ENCODE results near the gene MYO1G. TPM values are rescaled to one million over a fixed set of nuclear protein-coding genes. Genes with fewer than 3 reads are reported as not detected.

Gene MYO1G
- total RNA-seq, 1 experiment from 2014 or later: 0.46 TPM

DNA sequence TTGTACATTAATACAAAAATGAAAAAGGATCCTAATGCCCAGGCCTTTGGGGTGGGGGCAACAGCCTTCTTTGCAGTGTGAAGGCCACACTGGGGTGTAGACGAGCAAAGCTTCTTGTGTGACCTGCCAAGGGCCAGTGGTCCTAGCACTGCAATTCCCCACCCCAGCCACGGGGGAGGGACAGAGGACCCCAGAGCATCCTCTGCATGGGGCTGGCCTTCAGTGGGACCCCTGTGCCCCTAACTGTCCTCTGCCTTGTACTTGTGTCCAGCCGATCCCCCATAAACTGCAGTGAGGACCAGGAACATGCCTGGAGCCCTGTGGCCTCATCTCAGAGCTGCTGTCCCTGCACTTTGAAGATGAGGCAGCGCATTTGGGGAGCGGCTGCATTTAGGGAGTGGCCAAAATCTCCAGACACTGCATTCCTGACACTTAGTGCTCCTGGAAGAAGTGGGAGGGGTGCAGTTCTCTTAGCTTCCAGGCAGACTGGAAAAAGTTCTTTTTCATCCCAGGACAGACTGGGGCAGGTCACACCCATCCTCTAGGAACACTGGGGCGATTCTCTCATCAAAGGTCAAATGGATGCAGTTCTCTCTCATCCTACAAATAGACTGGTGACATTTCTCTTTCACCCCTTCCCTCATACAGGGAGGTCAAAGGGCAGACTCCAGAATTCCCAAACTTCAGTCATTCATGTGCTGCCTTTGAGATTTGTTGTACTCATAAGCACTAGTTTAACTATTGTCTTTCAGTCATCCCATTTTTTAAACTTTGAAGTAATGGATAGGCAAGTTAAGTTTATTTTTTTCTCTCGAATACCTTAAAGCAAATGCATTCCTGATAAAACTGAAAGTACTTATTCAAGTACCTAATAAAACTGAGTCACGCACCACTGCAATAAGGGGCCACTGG is 922 bp upstream of the MYO1G start (continued):
- TF ChIP-seq NR2C2 (CRISPR knock-in tag; IDR thresholded peaks at IDR 0.05) (no peak), JUN (CRISPR knock-in tag; IDR thresholded peaks at IDR 0.05) (no peak), GABPB1 (CRISPR knock-in tag; IDR thresholded peaks at IDR 0.05) (no peak), SMAD4 (CRISPR knock-in tag; IDR thresholded peaks at IDR 0.05) (no peak), ZNF317 (CRISPR knock-in tag; IDR thresholded peaks at IDR 0.05; ENCODE audit: borderline replicate concordance, low read depth) (no peak)
- TF ChIP-seq, protein P1, sequence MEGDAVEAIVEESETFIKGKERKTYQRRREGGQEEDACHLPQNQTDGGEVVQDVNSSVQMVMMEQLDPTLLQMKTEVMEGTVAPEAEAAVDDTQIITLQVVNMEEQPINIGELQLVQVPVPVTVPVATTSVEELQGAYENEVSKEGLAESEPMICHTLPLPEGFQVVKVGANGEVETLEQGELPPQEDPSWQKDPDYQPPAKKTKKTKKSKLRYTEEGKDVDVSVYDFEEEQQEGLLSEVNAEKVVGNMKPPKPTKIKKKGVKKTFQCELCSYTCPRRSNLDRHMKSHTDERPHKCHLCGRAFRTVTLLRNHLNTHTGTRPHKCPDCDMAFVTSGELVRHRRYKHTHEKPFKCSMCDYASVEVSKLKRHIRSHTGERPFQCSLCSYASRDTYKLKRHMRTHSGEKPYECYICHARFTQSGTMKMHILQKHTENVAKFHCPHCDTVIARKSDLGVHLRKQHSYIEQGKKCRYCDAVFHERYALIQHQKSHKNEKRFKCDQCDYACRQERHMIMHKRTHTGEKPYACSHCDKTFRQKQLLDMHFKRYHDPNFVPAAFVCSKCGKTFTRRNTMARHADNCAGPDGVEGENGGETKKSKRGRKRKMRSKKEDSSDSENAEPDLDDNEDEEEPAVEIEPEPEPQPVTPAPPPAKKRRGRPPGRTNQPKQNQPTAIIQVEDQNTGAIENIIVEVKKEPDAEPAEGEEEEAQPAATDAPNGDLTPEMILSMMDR (IDR thresholded peaks at IDR 0.05): no peak

DNA sequence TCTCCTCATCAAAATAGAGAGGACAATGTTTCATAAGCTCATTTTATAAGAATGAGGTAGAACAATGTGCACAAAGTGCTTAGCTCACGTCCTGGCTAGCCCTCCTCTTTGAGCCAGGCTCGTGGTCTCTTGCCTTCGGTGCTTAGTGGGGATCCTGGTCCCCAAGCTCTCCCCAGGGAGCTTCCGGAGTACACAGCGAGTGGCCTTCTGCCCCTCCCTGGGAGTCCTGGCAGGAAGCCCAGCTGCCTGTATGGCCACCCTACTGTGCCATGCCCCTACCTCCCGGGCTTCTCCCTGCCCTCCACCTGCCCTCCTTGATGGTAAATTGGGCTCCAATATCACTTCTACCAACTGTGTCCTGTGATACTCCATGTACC is 868 bp downstream of the MYO1G start:
- H3K36me3 Mint-ChIP-seq: peaks cover 9% of the 10 kb centered on the region

DNA sequence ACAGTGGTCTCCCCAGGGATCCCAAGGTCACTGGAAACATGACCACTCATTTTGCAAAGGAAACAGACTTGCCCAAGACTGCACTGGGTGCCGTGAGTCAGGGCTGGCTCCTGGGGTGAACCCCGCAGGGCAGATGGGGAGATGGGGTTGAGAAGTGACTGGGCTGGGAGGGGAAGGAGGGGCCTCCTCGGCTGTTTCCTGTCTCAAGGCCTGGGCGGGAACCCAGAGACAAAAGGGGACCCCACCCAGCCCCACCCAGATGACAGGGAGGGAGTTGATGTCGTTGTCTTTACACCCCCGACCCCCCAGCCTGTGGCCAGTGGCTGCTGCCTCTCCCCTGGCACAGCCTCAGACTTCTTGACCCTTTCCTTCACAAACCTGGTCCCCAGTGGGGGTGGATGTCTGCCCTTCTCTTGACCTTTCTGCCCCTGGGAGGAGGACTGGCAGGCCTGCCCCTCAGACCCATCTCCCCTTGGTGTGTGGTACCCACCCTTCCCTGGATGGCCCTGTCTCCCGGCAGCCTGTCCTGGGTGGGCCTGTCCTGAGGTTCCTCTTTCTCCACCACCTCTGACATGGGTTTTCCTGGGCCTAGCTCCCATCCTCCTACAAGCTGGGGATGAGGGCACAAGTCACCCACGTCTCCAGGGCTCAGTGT is 1.4 kb downstream of the MYO1G start:
- ATAC-seq: no peak
- TF ChIP-seq SMAD4 (CRISPR knock-in tag; IDR thresholded peaks at IDR 0.05) (no peak), ZNF396 (CRISPR knock-in tag; IDR thresholded peaks at IDR 0.05; ENCODE audit: borderline replicate concordance) (no peak), CREM (CRISPR knock-in tag; IDR thresholded peaks at IDR 0.05) (no peak), ATF1 (CRISPR knock-in tag; IDR thresholded peaks at IDR 0.05) (no peak), FOXP1 (CRISPR knock-in tag; IDR thresholded peaks at IDR 0.05; ENCODE audit: borderline replicate concordance) (no peak), NR1H2 (CRISPR knock-in tag; IDR thresholded peaks at IDR 0.05) (no peak)
- TF ChIP-seq, protein P2, sequence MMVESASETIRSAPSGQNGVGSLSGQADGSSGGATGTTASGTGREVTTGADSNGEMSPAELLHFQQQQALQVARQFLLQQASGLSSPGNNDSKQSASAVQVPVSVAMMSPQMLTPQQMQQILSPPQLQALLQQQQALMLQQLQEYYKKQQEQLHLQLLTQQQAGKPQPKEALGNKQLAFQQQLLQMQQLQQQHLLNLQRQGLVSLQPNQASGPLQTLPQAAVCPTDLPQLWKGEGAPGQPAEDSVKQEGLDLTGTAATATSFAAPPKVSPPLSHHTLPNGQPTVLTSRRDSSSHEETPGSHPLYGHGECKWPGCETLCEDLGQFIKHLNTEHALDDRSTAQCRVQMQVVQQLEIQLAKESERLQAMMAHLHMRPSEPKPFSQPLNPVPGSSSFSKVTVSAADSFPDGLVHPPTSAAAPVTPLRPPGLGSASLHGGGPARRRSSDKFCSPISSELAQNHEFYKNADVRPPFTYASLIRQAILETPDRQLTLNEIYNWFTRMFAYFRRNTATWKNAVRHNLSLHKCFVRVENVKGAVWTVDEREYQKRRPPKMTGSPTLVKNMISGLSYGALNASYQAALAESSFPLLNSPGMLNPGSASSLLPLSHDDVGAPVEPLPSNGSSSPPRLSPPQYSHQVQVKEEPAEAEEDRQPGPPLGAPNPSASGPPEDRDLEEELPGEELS (CRISPR knock-in tag; IDR thresholded peaks at IDR 0.05): no peak
- TF ChIP-seq, protein P3, sequence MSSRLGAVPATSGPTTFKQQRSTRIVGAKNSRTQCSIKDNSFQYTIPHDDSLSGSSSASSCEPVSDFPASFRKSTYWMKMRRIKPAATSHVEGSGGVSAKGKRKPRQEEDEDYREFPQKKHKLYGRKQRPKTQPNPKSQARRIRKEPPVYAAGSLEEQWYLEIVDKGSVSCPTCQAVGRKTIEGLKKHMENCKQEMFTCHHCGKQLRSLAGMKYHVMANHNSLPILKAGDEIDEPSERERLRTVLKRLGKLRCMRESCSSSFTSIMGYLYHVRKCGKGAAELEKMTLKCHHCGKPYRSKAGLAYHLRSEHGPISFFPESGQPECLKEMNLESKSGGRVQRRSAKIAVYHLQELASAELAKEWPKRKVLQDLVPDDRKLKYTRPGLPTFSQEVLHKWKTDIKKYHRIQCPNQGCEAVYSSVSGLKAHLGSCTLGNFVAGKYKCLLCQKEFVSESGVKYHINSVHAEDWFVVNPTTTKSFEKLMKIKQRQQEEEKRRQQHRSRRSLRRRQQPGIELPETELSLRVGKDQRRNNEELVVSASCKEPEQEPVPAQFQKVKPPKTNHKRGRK (CRISPR knock-in tag; IDR thresholded peaks at IDR 0.05; ENCODE audit: borderline replicate concordance): no peak
- H3K36me3 Mint-ChIP-seq: peaks cover 4% of the 10 kb centered on the region

More for the DNA sequence above, 868 bp downstream of the MYO1G start:
- Mint-ChIP-seq H3K4me1 (no peaks in the 10 kb centered on the region), H3K9me3 (no peaks in the 10 kb centered on the region), H3K27ac (no peak overlapping the region), H3K27me3 (ENCODE audit: low read depth) (no peaks in the 10 kb centered on the region), H3K4me3 (no peak overlapping the region)
- no peak for TF ChIP-seq JAZF1 (CRISPR knock-in tag; IDR thresholded peaks at IDR 0.05)
- no peak for TF ChIP-seq ZNF317 (CRISPR knock-in tag; IDR thresholded peaks at IDR 0.05; ENCODE audit: borderline replicate concordance, low read depth)
- TF ChIP-seq ZNF138 (CRISPR knock-in tag; conservative IDR thresholded peaks at IDR 0.05): no peak
- TF ChIP-seq, protein P4, sequence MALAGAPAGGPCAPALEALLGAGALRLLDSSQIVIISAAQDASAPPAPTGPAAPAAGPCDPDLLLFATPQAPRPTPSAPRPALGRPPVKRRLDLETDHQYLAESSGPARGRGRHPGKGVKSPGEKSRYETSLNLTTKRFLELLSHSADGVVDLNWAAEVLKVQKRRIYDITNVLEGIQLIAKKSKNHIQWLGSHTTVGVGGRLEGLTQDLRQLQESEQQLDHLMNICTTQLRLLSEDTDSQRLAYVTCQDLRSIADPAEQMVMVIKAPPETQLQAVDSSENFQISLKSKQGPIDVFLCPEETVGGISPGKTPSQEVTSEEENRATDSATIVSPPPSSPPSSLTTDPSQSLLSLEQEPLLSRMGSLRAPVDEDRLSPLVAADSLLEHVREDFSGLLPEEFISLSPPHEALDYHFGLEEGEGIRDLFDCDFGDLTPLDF (CRISPR knock-in tag; IDR thresholded peaks at IDR 0.05): no peak
- DNase-seq (ENCODE audit: low spot score) (no peak), ATAC-seq (no peak)
- CTCF ChIA-PET: interaction anchor here (0.5 to 1.0 kb wide), 2 partner anchors 22 to 121 kb away, joined by 3 read pairs; no protein-coding TSS in a partner anchor
- POLR2A ChIA-PET: no interaction called here

More for the DNA sequence above, 1.4 kb downstream of the MYO1G start:
- Mint-ChIP-seq H3K27ac (no peak overlapping the region; the same call in 1 of the 2 replicates), H3K9me3 (no peaks in the 10 kb centered on the region), H3K4me1 (no peaks in the 10 kb centered on the region), H3K4me3 (no peak overlapping the region), H3K27me3 (ENCODE audit: low read depth) (no peaks in the 10 kb centered on the region)
- POLR2A ChIA-PET: no interaction called here
- no peak for DNase-seq (ENCODE audit: low spot score)
- CTCF ChIA-PET: interaction anchor here (0.5 to 1.0 kb wide), 2 partner anchors 22 to 120 kb away, joined by 3 read pairs; no protein-coding TSS in a partner anchor
